Stimulated activated naive B cell treated with anti-CD40 and anti-IgM and Interleukin-4, amounts not matched to agents 10 μg/mL and 1 μg/mL and 100 μg/mL, for 72 hours (primary cell): ENCODE measurements around the gene PRPS1.

Source experiments
- ATAC-seq, 2 donors: fragments of 150-1000 bp; cut with Tn5 transposase; replicated peaks; 2 replicates each; pipeline ENCODE4 v1.10.0; 2021; ENCODE audit warnings: moderate library complexity in 1 of 2
- DNase-seq: peaks from one replicate; pipeline ENCODE4 v3.0.0; 2021
- H3K27ac Mint-ChIP-seq: one replicate; pipeline ENCODE4 v1.8.0; 2022; ENCODE audit warnings: mild to moderate bottlenecking, mixed read lengths
- H3K27me3 Mint-ChIP-seq, 2 donors: one replicate each; pipeline ENCODE4 v1.8.0; 2022; ENCODE audit warnings: mixed read lengths in 2 of 2
- H3K36me3 Mint-ChIP-seq, 2 donors: one replicate each; pipeline ENCODE4 v1.8.0; 2022; ENCODE audit warnings: mixed read lengths in 2 of 2, mild to moderate bottlenecking in 1 of 2
- H3K4me1 Mint-ChIP-seq, 2 donors: one replicate each; pipeline ENCODE4 v1.8.0; 2022; ENCODE audit warnings: mixed read lengths in 2 of 2, mild to moderate bottlenecking in 1 of 2
- H3K4me3 Mint-ChIP-seq, 2 donors: one replicate each; pipeline ENCODE4 v1.8.0; 2022; ENCODE audit warnings: mild to moderate bottlenecking in 2 of 2, mixed read lengths in 2 of 2, moderate library complexity in 1 of 2
- H3K9me3 Mint-ChIP-seq, 2 donors: one replicate each; pipeline ENCODE4 v1.8.0; 2022; ENCODE audit warnings: mixed read lengths in 2 of 2, mild to moderate bottlenecking in 1 of 2

PRPS1 gene

DNA sequence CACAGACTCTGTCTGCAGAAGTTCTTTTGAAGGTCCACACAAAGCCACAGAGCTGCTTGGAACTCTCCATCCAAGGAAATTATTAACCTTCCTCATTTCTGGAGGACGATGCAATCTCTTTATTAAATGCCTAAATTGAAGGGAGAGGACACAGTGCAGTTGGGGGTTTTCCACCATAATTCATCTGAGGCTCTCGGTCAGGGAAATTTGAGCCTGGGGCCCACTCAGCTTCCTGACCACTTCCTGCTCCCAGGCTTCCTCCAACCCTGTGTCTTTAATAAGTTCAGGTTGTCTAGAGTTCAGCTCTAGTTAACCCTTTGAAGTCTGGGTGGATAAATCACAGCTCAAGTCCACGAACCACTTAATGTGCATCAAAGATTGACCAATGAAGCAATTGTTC lies 58.5 kb downstream of the PRPS1 start:
- H3K36me3 Mint-ChIP-seq, result no peaks in the 10 kb centered on the region
- H3K9me3 Mint-ChIP-seq, result no peaks in the 10 kb centered on the region
- DNase-seq (no peak), ATAC-seq (peak in 1 of 2 donors; percentile 50)
- H3K27ac Mint-ChIP-seq, result no peak overlapping the region
- no peak overlapping the region for H3K4me3 Mint-ChIP-seq
- H3K27me3 Mint-ChIP-seq, result no peaks in the 10 kb centered on the region
- H3K4me1 Mint-ChIP-seq, result peaks cover 8 to 22% of the 10 kb centered on the region in 2 donors

DNA sequence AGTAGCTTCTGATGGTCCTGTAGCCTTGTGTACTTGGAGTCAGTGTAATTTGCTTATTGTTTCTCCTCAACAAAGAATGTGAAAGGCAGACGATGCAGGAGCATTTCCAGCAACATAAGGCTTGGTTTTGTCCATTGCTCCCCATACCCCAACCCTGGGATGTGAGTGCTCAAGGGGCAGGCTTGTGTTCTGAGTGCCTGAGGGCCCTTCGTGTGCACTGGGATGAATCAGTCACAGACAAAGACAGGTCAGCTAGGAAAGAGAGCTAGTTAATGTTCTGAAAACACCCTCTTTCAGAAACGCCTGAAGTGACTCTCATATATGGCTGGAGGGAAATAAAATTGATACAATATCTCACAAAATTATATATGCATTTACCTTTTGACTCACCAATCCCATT lies 59.1 kb downstream of the PRPS1 start:
- no peak overlapping the region for H3K27ac Mint-ChIP-seq
- no peak for ATAC-seq

DNA sequence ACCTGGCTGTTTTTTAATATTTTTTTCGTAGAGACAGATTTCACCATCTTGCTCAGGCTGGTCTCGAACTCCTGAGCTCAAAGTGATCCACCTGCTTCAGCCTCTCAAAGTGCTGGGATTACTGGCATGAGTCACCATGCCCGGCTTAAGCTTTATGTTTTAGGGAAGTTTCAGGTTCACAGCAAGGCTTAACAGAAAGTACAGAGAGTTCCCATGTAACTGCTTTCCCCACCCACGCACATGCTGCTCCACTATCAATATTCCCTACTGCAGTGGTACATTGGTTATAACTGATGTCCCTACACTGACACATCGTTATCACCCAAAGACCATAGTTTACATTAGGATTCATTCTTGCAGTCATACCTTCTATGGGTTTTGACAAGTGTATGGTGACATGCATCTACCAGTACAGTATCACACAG lies 62.7 kb downstream of the PRPS1 start:
- DNase-seq, result no peak
- no peaks in the 10 kb centered on the region for H3K9me3 Mint-ChIP-seq
- no peak overlapping the region for H3K4me3 Mint-ChIP-seq
- peaks cover 4 to 5% of the 10 kb centered on the region in 2 donors for H3K4me1 Mint-ChIP-seq
- H3K27ac Mint-ChIP-seq, result no peak overlapping the region
- no peaks in the 10 kb centered on the region for H3K27me3 Mint-ChIP-seq
- no peaks in the 10 kb centered on the region for H3K36me3 Mint-ChIP-seq
- ATAC-seq, result no peak

More for the DNA sequence above, 59.1 kb downstream of the PRPS1 start:
- H3K4me1 Mint-ChIP-seq, result peaks cover 8 to 22% of the 10 kb centered on the region in 2 donors
- H3K36me3 Mint-ChIP-seq, result no peaks in the 10 kb centered on the region
- H3K4me3 Mint-ChIP-seq, result no peak overlapping the region
- no peaks in the 10 kb centered on the region for H3K27me3 Mint-ChIP-seq
- no peaks in the 10 kb centered on the region for H3K9me3 Mint-ChIP-seq
- no peak for DNase-seq

DNA sequence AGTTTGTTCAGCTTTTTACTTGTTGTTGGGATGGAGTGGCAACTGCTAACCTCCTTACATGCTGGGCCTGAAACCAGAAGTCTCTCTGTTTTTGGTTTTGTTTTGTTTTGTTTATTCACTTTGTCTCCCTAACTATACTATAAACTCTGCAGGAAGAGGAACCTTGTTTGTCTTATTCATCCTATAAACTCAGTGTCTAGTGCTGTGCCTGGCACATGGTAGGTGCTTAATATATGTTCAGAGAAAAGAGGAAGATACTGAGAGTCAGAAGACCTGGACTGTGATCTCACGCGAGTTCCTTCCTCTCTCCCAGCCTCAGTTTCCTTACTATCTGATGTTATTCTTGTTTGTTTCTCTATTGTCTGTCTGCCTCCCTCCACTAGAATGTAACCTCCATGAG lies 71.3 kb downstream of the PRPS1 start:
- Mint-ChIP-seq H3K9me3 (no peaks in the 10 kb centered on the region), H3K36me3 (no peaks in the 10 kb centered on the region), H3K4me3 (no peak overlapping the region), H3K4me1 (peaks cover 11 to 22% of the 10 kb centered on the region in 2 donors), H3K27me3 (peaks cover 0 to 10% of the 10 kb centered on the region in 2 donors), H3K27ac (no peak overlapping the region)
- DNase-seq (no peak), ATAC-seq (no peak)

DNA sequence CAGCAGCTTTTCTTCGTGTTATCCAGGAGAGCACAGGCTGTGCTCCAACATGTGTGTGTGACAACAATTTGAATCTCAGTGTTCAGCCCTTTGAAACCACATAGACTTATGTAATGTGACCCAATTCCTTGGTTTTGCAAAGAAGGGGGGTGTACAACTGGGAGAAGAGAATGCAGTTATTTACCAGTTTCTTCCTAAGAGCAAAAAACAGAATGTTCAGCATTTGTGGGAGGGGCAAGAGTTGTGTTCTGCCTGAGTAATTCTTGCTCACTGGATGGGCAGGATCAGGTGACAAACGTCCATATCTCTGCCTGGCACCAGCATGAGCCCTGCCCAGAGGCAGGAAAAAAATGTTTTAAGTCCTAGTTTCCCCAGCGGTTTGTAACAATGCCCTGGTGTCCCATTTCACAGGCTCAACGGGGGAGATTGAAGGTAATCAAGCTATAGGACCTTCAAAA lies 72.0 kb downstream of the PRPS1 start:
- Mint-ChIP-seq H3K36me3 (no peaks in the 10 kb centered on the region), H3K9me3 (no peaks in the 10 kb centered on the region), H3K4me3 (no peak overlapping the region), H3K27me3 (peaks cover 0 to 10% of the 10 kb centered on the region in 2 donors), H3K4me1 (peaks cover 11 to 22% of the 10 kb centered on the region in 2 donors), H3K27ac (no peak overlapping the region)
- ATAC-seq (no peak), DNase-seq (no peak)
